SK-N-MC (cell line): ENCODE measurements around the gene LYPD4.

Experiments used
- EZH2 ChIP-seq: fragments of 200-600 bp; sonication (generic); IDR thresholded peaks from one replicate; pipeline ENCODE4 v1.6.1; 2017; ENCODE audit warnings: antibody characterized with exemption
- POLR2AphosphoS5 ChIP-seq: IDR thresholded peaks from 2 replicates; pipeline ENCODE4 v1.6.1; 2012; ENCODE audit warnings: mild to moderate bottlenecking, low read depth, low read length, borderline replicate concordance

DNA sequence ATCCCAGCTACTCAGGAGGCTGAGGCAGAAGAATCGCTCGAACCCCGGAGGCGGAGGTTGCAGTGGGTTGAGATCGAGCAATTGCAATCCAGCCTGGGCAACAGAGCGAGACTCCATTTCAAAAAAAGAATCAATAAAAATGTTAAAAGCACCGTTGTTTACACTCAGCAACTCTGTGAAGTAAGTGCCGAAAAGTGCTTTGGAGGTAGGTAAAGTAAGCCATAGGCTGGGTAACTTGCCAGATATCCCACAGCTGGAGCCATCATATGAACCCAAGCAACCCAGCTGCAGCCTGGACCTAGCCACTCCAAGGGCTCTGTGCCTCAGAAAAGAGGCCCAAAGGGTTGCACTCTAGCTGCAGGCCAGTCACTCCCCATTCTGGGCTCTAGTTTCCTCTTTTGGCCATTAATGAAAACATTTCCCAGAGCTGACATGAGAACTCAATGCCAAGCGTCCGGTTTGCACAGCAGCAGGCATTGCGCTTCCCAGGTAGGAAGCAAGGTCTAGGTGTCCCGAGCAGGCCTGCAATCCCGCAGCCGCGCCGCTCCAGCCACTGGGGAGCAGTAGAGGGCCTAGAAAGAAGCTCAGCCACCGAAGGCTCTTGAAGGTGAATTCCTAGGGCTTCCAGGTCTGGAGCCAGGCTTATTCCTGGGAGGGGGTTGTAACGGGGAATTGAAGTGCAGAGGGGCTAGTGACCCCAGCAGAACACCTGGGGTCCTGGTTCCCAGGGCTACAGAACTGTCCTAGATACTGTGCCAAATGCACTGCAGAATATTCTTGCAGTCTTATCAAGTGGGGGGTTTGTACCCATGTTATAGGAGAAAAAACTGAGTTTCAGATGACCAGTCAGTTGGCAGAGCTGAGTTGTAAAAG is 28.5 kb upstream of the LYPD4 start:
- peak; percentile 81 for TF ChIP-seq POLR2AphosphoS5
- TF ChIP-seq EZH2 = no peak
